Caco-2 (cell line): Measurements from ENCODE around the gene PDCD1. TPM values are rescaled to one million over a fixed set of nuclear protein-coding genes. Genes with fewer than 3 reads are reported as not detected.

ENCODE experiments used
- BruUV-seq: library from RNA; stranded (reverse); fragments of 400-500 nt; replicated peaks from 2 replicates; lab custom pipeline; 2021; lab: Mats Ljungman, UMichigan
- CTCF ChIA-PET: fragments of 300-600 bp; sonication (Branson Sonifier 250); formaldehyde crosslinking; loops from one replicate; lab custom pipeline; 2022; ENCODE audit warnings: antibody characterized with exemption; lab: Charles Lee
- POLR2A ChIA-PET: fragments of 300-600 bp; sonication (Branson Sonifier 250); formaldehyde crosslinking; loops from one replicate; lab custom pipeline; 2022; ENCODE audit warnings: antibody characterized with exemption; lab: Charles Lee
- DNase-seq, 2 experiments: peaks; one replicate each; pipeline versions ENCODE4 v3.0.0 to v3.0.0-alpha.2; 2020 to 2022
- H3K27me3 ChIP-seq: replicated peaks from 2 replicates; pipeline ENCODE4 v1.6.0; 2011; ENCODE audit warnings: low read length; ENCODE audit not compliant: control insufficient read depth, insufficient read depth
- H3K36me3 ChIP-seq: 2 replicates; pipeline ENCODE4 v1.5.1; 2011; ENCODE audit warnings: low read length; ENCODE audit not compliant: control insufficient read depth, insufficient read depth
- H3K4me1 ChIP-seq: fragments of 250-450 bp; sonication (Bioruptor Pico); 2 replicates; pipeline ENCODE4 v1.5.1; 2020; ENCODE audit warnings: mild to moderate bottlenecking
- H3K4me3 ChIP-seq: 2 replicates; pipeline ENCODE4 v1.5.1; 2011; ENCODE audit warnings: low read depth, mild to moderate bottlenecking, control low read depth, low read length
- H3K9me3 ChIP-seq: fragments of 250-450 bp; sonication (Bioruptor Pico); 2 replicates; pipeline ENCODE4 v1.5.1; 2020; ENCODE audit warnings: mild to moderate bottlenecking, moderate library complexity
- H3K27ac Mint-ChIP-seq: one replicate; pipeline ENCODE4 v1.8.0; 2022; ENCODE audit warnings: mixed read lengths; ENCODE audit not compliant: unreplicated experiment
- H3K27me3 Mint-ChIP-seq: one replicate; pipeline ENCODE4 v1.8.0; 2022; ENCODE audit warnings: mixed read lengths; ENCODE audit not compliant: insufficient read depth, unreplicated experiment
- H3K36me3 Mint-ChIP-seq: one replicate; pipeline ENCODE4 v1.8.0; 2022; ENCODE audit warnings: mild to moderate bottlenecking, mixed read lengths; ENCODE audit not compliant: insufficient read depth, unreplicated experiment
- H3K4me1 Mint-ChIP-seq: one replicate; pipeline ENCODE4 v1.8.0; 2022; ENCODE audit warnings: low read depth, mixed read lengths; ENCODE audit not compliant: unreplicated experiment
- H3K4me3 Mint-ChIP-seq: one replicate; pipeline ENCODE4 v1.8.0; 2022; ENCODE audit warnings: mild to moderate bottlenecking, moderate library complexity, mixed read lengths; ENCODE audit not compliant: unreplicated experiment
- H3K9me3 Mint-ChIP-seq: one replicate; pipeline ENCODE4 v1.8.0; 2022; ENCODE audit warnings: mixed read lengths; ENCODE audit not compliant: unreplicated experiment
- intact Hi-C: fragments of 100-400 bp; cut with micrococcal nuclease; formaldehyde crosslinking; loops from one replicate; pipeline ENCODE4 v1.10.0; 2022; ENCODE audit not compliant: unreplicated experiment
- total RNA-seq: library from RNA; stranded (reverse); gene quantifications from 2 replicates; pipeline ENCODE4 v1.2.3, GENCODE V29; 2022
- TF ChIP-seq, protein P1 (sequence below), 2 experiments: fragments of 200-600 bp in 1 of 2; IDR thresholded peaks; 1 replicate in 1 of 2; 2 replicates in 1 of 2; pipeline versions ENCODE4 v1.5.1 to v1.8.0; 2011 to 2022; ENCODE audit warnings: antibody characterized with exemption in 1 of 2, control low read depth in 1 of 2, inconsistent platforms in 1 of 2, low read depth in 1 of 2, low read length in 1 of 2, mild to moderate bottlenecking in 1 of 2, moderate library complexity in 1 of 2; ENCODE audit not compliant: insufficient read depth in 1 of 2, severe bottlenecking in 1 of 2, unreplicated experiment in 1 of 2

Gene PDCD1
- total RNA-seq, 1 experiment from 2014 or later: not detected

DNA sequence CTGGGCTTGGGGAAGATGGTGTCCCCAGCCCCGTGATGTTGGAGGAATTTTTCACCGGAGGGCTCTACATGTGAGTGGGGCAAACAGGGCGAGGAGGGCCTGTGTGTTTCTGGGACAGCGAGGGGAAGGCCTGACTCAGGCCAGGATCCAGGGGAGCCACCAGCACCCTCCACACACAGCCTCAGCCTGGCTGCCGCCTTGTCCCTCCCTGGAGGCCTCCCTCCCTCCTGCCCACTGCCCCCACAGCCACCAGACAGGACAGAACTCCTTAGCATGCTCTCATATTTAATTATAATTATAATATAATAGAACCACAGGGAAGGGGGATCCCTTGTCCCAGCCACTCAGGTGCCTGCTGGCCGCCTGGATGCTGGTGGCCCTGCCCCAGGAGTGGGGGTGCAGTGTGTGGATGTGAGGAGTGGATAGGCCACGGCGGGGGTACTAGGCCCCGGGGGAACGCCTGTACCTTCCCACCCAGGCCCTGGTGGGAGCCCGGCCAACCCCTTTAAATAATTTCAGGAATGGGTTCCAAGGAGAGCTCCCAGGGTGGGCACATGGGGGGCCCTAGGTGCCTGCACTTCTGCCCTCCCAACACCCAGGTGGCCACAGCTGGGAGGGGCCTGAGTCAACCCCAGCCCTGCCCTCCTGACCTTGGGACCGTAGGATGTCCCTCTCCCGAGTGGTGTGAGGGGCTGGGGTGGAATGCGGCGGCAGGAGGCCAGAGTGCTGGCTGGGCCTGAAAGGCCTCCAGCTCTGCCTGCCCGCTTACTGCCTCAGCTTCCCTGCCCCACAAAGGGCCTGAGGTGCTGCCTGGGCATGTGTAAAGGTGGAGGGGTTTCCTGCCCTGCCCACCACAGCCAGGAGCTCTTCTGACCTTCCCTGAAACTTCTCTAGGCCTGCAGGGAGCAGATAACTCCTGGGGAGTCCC lies 8.8 kb downstream of the PDCD1 start:
- H3K4me3 Mint-ChIP-seq: no peak overlapping the region
- H3K36me3 ChIP-seq: no peaks in the 10 kb centered on the region
- H3K4me3 ChIP-seq: no peak overlapping the region
- H3K9me3 Mint-ChIP-seq: no peaks in the 10 kb centered on the region
- H3K36me3 Mint-ChIP-seq: no peaks in the 10 kb centered on the region
- no peaks in the 10 kb centered on the region for H3K27me3 Mint-ChIP-seq
- ChIA-PET POLR2A (no interaction called here), CTCF (interaction anchor here (0.7 to 0.9 kb wide), 2 partner anchors 9 to 13 kb away, joined by 3 read pairs; no protein-coding TSS in a partner anchor)
- BruUV-seq: no TSS peak
- DNase-seq: no peak
- H3K4me1 ChIP-seq: peaks cover 3% of the 10 kb centered on the region; the same call in 1 of the 2 replicates
- no peaks in the 10 kb centered on the region for H3K9me3 ChIP-seq
- no peaks in the 10 kb centered on the region for H3K4me1 Mint-ChIP-seq
- TF ChIP-seq, protein P1, sequence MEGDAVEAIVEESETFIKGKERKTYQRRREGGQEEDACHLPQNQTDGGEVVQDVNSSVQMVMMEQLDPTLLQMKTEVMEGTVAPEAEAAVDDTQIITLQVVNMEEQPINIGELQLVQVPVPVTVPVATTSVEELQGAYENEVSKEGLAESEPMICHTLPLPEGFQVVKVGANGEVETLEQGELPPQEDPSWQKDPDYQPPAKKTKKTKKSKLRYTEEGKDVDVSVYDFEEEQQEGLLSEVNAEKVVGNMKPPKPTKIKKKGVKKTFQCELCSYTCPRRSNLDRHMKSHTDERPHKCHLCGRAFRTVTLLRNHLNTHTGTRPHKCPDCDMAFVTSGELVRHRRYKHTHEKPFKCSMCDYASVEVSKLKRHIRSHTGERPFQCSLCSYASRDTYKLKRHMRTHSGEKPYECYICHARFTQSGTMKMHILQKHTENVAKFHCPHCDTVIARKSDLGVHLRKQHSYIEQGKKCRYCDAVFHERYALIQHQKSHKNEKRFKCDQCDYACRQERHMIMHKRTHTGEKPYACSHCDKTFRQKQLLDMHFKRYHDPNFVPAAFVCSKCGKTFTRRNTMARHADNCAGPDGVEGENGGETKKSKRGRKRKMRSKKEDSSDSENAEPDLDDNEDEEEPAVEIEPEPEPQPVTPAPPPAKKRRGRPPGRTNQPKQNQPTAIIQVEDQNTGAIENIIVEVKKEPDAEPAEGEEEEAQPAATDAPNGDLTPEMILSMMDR (IDR thresholded peaks at IDR 0.05; ENCODE audit: insufficient read depth in 1 of 2, low read depth in 1 of 2, low read length in 1 of 2, severe bottlenecking in 1 of 2, unreplicated experiment in 1 of 2): no peak
- no peak overlapping the region for H3K27ac Mint-ChIP-seq
- no peaks in the 10 kb centered on the region for H3K27me3 ChIP-seq
- intact Hi-C loops: no loop called here

DNA sequence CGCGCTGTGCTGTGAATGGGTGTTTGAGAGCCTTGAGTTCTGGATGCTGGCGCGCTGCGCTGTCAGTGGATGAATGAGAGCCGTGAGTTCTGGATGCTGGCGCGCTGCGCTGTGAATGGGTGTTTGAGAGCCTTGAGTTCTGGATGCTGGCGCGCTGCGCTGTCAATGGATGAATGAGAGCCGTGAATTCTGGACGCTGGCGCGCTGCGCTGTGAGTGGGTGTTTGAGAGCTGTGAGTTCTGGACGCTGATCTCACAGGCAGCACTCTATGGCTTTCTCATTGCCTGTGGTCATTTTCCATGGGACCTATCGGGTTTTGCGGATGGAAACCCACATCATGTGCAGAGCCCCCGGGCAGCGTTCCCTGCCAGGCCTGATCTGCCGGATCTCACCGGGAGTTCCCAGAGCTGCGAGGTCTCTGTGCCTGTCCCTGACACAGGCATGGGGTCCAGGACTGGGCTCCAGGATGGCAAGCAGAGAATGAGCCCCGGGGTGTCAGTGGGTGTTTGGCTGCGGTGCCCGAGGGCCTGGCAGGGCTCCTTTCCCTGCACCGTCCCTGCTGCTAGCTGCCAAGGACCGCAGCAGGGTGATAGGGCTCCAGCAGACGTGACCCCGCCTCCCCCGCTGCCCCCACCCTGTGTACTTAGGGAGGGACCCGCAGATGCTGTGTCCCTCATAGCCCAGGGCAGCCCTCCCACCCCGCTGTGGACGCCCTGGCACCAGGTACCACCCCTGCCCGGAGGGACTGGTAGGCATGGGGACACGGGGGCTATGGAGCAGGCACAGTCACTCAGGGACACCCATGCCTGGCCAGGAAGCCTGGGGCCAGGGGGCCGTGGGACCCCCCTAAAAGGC lies 9.7 kb downstream of the PDCD1 start:
- ChIA-PET CTCF (no interaction called here), POLR2A (no interaction called here)
- H3K27ac Mint-ChIP-seq: no peak overlapping the region
- H3K4me3 Mint-ChIP-seq: no peak overlapping the region
- Histone ChIP-seq H3K36me3 (no peaks in the 10 kb centered on the region), H3K27me3 (no peaks in the 10 kb centered on the region), H3K9me3 (no peaks in the 10 kb centered on the region), H3K4me3 (no peak overlapping the region), H3K4me1 (peaks cover 5% of the 10 kb centered on the region; the same call in 1 of the 2 replicates)
- H3K4me1 Mint-ChIP-seq: no peaks in the 10 kb centered on the region
- H3K9me3 Mint-ChIP-seq: no peaks in the 10 kb centered on the region
- no peak for DNase-seq
- BruUV-seq: no TSS peak
- no peaks in the 10 kb centered on the region for H3K36me3 Mint-ChIP-seq
- TF ChIP-seq, protein P1 (IDR thresholded peaks at IDR 0.05; ENCODE audit: insufficient read depth in 1 of 2, low read depth in 1 of 2, low read length in 1 of 2, severe bottlenecking in 1 of 2, unreplicated experiment in 1 of 2): no peak
- H3K27me3 Mint-ChIP-seq: no peaks in the 10 kb centered on the region
- intact Hi-C loops: no loop called here

DNA sequence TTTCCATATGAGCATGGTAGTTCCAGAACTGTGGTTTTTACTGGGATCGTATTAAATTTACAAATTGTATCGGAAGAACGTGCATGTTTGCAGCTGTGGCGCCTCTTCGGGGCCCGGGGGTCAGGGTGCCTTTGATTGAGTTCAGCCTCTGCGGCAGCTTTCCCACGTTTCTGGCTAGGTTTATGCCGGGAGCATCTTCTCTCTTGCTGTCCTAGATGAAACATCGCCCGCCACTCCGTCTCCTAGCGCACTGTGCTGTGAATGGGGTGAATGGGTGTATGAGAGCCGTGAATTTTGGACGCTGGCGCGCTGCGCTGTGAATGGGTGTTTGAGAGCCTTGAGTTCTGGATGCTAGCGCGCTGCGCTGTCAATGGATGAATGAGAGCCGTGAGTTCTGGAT lies 12.3 kb downstream of the PDCD1 start:
- Histone ChIP-seq H3K9me3 (no peaks in the 10 kb centered on the region), H3K4me1 (peaks cover 5% of the 10 kb centered on the region; the same call in 1 of the 2 replicates), H3K4me3 (no peak overlapping the region), H3K27me3 (no peaks in the 10 kb centered on the region), H3K36me3 (no peaks in the 10 kb centered on the region)
- no peaks in the 10 kb centered on the region for H3K36me3 Mint-ChIP-seq
- no peaks in the 10 kb centered on the region for H3K4me1 Mint-ChIP-seq
- TF ChIP-seq, protein P1 (IDR thresholded peaks at IDR 0.05; ENCODE audit: insufficient read depth in 1 of 2, low read depth in 1 of 2, low read length in 1 of 2, severe bottlenecking in 1 of 2, unreplicated experiment in 1 of 2): no peak
- no peak overlapping the region for H3K4me3 Mint-ChIP-seq
- no peak overlapping the region for H3K27ac Mint-ChIP-seq
- no peak for DNase-seq
- H3K27me3 Mint-ChIP-seq: no peaks in the 10 kb centered on the region
- H3K9me3 Mint-ChIP-seq: no peaks in the 10 kb centered on the region
- CTCF ChIA-PET: no interaction called here
- BruUV-seq: no TSS peak
- intact Hi-C loops: no loop called here
- POLR2A ChIA-PET: no interaction called here
